H54 (cell line): ENCODE measurements around the gene ANTXRL.
"Not testable (repeated sequence)": the region's sequence is repeated elsewhere in the genome, so short reads cannot be mapped to it uniquely, and the experiment has no call there.

Experiments used
- DNase-seq: peaks from one replicate; pipeline ENCODE4 v3.0.0; 2011; ENCODE audit warnings: low spot score, mixed read lengths; ENCODE audit not compliant: insufficient read length
- FAIRE-seq: peaks from 3 replicates; lab custom pipeline; 2011; peaks lifted over from hg19 to GRCh38; lab: Jason Lieb, UNC
- POLR2A ChIP-seq: IDR thresholded peaks from 2 replicates; pipeline ENCODE4 v1.6.1; 2011; ENCODE audit warnings: low read depth, mild to moderate bottlenecking, low read length

Gene ANTXRL

GRCh38 chr10:46286991-46287693 lies at the start of gene ANTXRL:
ANTXRL (plus strand) TSS chr10:46286997; CDS start chr10:46287263, 266 bp downstream.
- FAIRE-seq = no peak
- DNase-seq = no peak
- no peak for TF ChIP-seq POLR2A

GRCh38 chr10:46237815-46238510 lies 48.8 kb upstream of the ANTXRL start:
- DNase-seq (no peak), FAIRE-seq (no peak)
- no peak for TF ChIP-seq POLR2A

GRCh38 chr10:46239247-46239646 lies 47.5 kb upstream of the ANTXRL start:
- no peak for DNase-seq
- TF ChIP-seq POLR2A = no peak

GRCh38 chr10:46239993-46240683 lies 46.7 kb upstream of the ANTXRL start:
- TF ChIP-seq POLR2A = no peak
- FAIRE-seq = no peak
- no peak for DNase-seq

More at GRCh38 chr10:46239247-46239646, 47.5 kb upstream of the ANTXRL start:
- FAIRE-seq = no peak

GRCh38 chr10:46240684-46241565 lies 45.9 kb upstream of the ANTXRL start:
- no peak for DNase-seq
- no peak for TF ChIP-seq POLR2A
- no peak for FAIRE-seq

- no peak for FAIRE-seq
Measured at GRCh38 chr10:46245381-46245900, 41.4 kb upstream of the ANTXRL start.

GRCh38 chr10:46246400-46247180 lies 40.2 kb upstream of the ANTXRL start:
- not testable (repeated sequence) for FAIRE-seq, DNase-seq

More at GRCh38 chr10:46245381-46245900, 41.4 kb upstream of the ANTXRL start:
- no peak for TF ChIP-seq POLR2A
- no peak for DNase-seq

- DNase-seq (no peak), FAIRE-seq (no peak)
- no peak for TF ChIP-seq POLR2A
Measured at GRCh38 chr10:46247181-46247475, 39.7 kb upstream of the ANTXRL start.

GRCh38 chr10:46247808-46248569 lies 38.8 kb upstream of the ANTXRL start:
- DNase-seq = no peak
- TF ChIP-seq POLR2A = no peak
- FAIRE-seq = no peak

- FAIRE-seq (no peak), DNase-seq (no peak)
- no peak for TF ChIP-seq POLR2A
Measured at GRCh38 chr10:46248651-46249146, 38.1 kb upstream of the ANTXRL start.

GRCh38 chr10:46249617-46250344 lies 37.0 kb upstream of the ANTXRL start:
- DNase-seq, FAIRE-seq: not testable (repeated sequence)
